CD4-positive, alpha-beta T cell treated with Interleukin-15 for 1 hour (primary cell): ENCODE measurements around the gene WDFY4.

Source experiments
- DNase-seq: peaks from one replicate; pipeline ENCODE4 v3.0.0-alpha.2; 2020

The WDFY4 gene

DNA sequence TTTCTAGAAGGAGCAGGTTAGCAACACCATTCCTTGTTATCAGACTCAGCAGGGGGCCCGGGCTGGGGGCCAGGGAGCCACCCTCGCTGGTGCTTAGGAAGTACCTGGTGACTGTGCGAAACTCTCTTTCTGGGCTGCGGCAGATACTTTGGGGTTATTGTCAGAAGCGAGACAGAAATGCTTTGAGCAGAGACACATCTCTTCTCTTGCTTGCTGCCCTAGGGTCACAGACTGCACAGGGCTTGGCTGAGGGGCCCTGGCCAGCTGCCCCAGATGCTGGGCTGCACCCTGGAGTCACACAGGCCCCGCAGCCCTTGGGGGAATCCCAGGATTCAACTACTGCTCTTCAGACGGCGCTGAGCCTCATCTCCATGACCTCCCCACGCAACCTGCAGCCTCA is 91.9 kb downstream of the WDFY4 start:
- DNase-seq: no peak

DNA sequence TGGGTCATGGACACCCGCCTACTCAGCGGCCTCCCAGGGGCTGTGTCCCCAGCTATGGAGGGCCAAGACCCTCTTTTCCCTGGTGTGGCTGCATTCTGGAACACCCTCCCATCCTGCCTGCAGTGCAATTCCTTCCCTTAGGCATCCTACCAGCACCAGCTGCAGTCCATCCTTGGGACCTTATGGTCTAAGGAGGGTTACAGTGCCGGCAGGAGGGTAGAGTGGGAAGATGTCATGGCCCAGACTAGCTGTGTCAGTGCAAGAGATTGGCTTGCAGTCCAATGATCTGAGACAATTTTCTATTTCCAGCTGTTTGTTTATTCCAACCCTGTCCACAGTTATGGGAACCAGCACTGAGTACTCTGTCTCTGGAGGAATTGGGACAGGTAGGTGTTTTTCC is 92.4 kb downstream of the WDFY4 start:
- DNase-seq: no peak

GRCh38 chr10:48778193-48778857 is 93.7 kb downstream of the WDFY4 start:
- DNase-seq: no peak

DNA sequence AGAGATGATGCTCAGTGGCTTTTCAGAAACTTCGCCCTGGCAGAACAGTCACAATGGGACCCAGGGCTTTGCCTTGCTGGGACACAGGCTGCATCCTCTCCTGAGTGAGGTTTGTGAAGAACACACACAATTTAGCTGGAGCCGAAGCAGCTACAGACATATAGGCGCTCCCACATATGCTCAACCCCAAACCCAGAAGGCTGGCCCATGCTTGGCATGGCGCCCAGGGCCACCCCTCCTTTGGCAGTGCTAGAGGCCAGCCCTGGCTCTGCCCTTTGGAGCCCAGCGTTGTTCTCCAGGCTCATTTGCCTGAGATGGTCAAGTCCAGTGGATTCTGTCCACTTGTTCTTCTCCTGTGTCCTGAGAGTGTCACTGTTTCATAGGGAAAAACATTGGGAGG is 94.4 kb downstream of the WDFY4 start:
- DNase-seq: no peak

- DNase-seq: no peak
Measured at GRCh38 chr10:48779546-48780152, 95.0 kb downstream of the WDFY4 start.

- no peak for DNase-seq
Measured at GRCh38 chr10:48780341-48780740, 95.7 kb downstream of the WDFY4 start.

DNA sequence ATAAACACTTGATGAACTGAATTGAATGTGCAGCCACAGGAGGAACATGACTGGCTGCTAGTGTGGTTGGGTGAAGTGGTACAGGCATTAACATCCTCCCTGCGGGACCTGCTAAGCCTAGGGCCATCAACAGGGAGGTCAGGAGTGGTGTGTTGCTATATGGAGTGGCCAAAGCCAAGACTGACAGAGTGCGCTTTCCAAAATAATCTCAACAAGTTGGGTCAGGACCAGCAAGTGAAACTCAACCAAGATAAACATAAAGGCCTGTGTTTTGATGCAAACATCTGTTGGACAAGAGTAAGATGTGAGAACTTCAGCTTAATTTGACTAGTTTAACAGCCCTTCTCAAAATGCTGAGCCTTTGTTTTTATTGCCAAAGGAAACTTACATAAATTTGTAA is 97.7 kb downstream of the WDFY4 start:
- DNase-seq: no peak

- DNase-seq: no peak
Measured at GRCh38 chr10:48784031-48784430, 99.4 kb downstream of the WDFY4 start.

GRCh38 chr10:48785796-48786195 is 101.1 kb downstream of the WDFY4 start:
- DNase-seq: no peak

- no peak for DNase-seq
Measured at GRCh38 chr10:48786606-48787282, 102.1 kb downstream of the WDFY4 start.

DNA sequence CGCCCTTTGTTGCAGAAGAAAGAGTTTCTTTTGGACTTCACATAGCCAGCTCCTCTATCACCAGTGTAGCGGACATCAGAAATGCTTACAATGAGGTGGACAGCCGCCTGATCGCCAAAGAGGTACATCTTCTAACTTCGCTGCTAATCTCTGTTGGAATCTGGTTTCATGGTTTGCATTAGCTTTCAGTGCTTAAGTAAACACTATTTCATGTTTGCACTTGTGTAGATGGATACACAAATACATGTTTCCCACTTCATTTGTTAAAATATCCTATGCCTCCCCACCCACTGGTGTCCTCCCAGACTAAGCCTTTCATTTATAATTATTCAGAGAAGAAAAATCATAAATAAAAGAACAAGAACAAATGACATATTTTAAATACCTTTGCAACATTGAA is 103.9 kb downstream of the WDFY4 start:
- no peak for DNase-seq

GRCh38 chr10:48789486-48790456 is 105.1 kb downstream of the WDFY4 start:
- peak; percentile 28 for DNase-seq

DNA sequence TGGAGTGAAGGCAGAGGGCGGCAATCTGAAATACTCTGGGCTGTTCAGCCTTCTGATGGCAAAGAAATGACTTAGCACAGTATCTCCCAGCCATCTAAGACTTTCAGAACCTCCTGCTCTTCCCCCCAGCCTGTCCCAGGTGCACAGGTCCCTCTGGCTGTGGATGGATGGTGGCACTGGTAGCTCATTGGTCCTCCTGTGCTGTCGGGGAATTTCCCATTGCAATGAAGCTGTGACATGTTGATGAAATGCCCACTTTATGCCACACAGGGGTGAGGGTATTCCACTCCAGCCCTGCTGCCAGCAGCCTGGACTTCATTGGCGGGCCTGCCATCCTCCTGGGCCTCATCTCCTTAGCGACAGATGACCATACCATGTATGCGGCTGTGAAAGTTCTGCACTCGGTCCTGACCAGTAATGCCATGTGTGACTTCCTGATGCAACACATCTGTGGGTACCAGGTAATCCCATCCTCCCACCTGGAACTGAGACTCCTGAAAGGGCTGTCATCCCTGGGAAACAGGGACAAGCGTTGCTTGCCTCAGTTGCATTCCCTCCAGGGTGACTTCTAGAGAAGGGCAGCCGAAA is 105.9 kb downstream of the WDFY4 start:
- DNase-seq: no peak

DNA sequence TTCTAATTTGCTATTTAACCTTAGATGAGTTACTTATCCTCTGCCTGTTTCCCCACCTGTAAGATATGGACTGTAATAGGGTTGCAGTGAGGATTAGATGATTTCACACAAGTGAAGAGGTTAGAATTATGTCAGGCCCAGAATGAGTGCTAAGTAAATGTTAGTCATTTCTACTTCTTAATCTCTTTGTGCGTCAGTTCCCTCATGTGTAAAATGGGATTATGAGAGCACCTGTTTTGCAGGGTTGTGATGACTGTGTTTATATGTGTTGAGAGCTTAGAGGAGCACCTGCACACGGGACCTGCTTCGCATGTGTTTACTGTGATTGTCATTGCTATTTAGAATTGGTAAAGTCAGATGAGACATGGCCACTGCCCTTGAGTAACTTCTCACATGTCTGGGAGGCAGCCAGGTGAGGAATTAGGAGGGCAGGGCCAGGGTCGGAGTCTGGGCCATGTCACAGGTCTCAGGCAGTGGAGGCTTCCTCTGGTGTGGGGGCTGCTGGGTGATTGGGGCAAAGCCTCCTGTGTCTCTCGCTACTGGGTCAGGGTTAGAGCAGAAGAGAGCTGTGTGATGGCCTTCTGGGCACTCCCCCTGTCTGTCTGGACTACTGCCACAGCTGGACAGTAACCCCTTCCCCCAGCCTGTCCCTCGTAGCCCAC is 106.7 kb downstream of the WDFY4 start:
- no peak for DNase-seq

DNA sequence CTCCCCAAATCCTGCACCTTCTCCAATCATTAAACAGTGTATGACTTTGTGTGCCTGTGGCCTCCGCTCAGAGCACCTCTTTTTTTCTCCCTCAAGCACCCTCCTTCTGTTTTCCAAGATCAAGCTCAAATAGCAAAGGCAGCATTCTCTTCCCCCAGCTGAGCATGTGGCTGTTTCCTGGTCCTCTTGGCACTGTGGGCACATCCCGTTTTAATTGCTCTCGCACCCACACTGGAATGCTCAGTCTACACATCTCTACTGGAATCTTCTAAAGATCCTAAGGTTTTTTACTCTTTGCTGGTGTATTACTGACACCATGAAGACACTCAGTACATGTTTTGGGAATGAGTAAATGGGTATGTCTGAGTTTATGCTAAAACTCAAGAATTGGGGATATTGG is 107.4 kb downstream of the WDFY4 start:
- no peak for DNase-seq

GRCh38 chr10:48792687-48793096 is 108.0 kb downstream of the WDFY4 start:
- no peak for DNase-seq

GRCh38 chr10:48794074-48794473 is 109.4 kb downstream of the WDFY4 start:
- no peak for DNase-seq

DNA sequence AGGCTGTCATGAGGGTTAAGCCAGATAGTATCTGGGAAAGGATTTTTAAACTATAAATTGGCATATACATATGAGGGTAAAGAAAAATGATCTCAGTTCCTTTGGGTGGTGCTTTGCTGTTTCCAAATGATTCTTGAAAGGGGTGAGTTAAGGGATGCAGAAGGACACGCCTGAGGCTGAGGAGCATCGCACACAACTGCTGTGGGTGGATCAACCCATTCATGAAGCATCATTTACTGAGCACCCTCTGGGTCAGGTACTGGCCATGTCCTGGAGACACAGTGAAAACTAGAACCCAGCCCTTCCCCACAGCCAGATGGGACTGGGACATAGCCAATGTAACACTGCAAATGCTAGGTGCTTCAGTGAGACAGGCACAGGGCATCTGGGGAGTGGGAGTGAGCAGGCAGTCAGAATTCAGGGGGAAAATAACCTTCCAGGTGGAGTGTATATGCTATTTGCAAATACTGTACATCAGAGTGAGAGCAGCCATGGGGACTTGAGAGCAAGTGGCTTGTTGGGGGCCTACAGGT is 112.1 kb downstream of the WDFY4 start:
- no peak for DNase-seq

DNA sequence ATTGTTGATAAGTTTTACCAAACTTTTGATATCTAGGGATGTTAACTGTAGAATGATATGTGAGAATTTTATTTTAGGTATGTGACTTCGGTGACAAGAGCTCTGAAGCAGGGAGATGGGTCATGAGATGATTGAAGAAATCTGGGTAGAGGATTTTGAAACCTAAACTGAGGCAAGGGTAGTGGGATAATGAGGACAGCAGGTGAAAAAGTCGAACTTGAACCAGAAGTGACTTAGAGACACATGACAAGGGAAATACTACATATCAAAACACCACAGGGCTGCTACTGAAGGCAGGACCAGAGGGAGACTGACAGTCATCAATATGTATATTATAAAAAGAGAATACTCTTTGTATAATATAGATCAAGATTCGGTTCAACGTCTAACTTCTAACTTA is 113.2 kb downstream of the WDFY4 start:
- no peak for DNase-seq

GRCh38 chr10:48798481-48799254 is 114.0 kb downstream of the WDFY4 start:
- DNase-seq: no peak

- no peak for DNase-seq
Measured at GRCh38 chr10:48799341-48800006, 114.8 kb downstream of the WDFY4 start.
